HG03442 (cell line): ENCODE results near the gene ARMH1.
A peak's percentile ranks its signal among the peaks of the same experiment; 100 is the strongest.

ENCODE experiments used
- ATAC-seq: cut with Tn5 transposase; IDR thresholded peaks from one replicate; pipeline ENCODE4 v1.9.1; 2021; ENCODE audit warnings: mild to moderate bottlenecking, moderate library complexity; ENCODE audit not compliant: unreplicated experiment

The ARMH1 gene

GRCh38 chr1:44643721-44644334 lies 30.7 kb upstream of the ARMH1 start:
- no peak for ATAC-seq

DNA sequence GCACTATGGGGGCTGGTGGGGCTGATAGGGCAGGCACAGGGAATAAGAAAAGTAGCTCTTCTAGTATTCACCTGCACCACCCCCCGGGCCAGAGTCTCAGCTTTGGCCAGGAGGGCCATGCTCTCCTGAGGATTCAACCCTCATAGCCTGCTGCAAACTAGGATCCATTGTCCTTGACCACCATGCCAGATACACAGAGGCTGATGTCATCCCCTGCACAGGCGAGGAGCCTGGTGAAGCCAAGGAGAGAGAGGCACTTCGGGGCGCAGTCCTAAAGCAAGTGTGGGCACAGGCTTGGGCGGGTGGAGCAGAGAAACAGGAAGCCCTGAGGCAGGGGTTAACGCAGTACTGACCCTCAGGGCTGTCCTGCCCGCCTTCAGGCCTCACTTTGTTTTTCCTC lies 29.7 kb upstream of the ARMH1 start:
- ATAC-seq: no peak

DNA sequence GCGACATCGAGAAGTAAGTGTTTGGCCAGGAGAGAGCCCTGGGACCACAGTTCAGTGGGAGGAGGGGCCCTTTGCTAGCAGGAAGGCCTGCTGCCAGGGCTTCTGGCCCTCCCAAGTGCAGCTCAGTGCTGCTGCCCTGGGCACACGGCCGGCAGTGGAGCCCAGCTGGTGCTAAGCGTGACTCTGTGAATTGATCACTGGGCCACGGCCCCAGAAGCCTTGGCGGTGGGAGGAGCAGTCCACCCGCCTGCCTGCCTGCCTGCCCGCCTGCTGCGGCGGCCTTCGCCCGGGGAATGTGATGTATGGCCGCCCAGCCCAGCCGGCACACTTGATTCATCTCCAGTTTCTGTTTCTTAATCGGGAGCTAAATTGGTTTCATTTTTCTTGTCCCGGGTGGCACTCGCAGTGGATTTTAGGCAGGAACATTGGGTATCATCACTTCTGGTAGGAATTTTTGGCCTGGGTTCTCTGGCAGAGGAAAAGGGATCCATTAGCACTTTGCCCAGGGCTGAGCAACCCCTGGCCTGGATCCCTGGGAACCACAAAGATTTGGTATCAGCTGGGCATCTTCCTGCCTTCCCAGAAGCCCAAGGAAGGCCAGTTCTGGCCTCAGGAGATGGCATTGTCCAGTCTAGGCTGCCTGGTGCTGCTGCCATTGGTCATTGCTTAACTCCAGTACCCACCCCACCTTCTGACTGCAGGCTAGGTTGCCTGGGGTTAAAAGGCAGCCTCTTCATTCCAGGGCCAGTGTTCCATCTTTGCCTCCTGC lies 28.9 kb upstream of the ARMH1 start:
- no peak for ATAC-seq

DNA sequence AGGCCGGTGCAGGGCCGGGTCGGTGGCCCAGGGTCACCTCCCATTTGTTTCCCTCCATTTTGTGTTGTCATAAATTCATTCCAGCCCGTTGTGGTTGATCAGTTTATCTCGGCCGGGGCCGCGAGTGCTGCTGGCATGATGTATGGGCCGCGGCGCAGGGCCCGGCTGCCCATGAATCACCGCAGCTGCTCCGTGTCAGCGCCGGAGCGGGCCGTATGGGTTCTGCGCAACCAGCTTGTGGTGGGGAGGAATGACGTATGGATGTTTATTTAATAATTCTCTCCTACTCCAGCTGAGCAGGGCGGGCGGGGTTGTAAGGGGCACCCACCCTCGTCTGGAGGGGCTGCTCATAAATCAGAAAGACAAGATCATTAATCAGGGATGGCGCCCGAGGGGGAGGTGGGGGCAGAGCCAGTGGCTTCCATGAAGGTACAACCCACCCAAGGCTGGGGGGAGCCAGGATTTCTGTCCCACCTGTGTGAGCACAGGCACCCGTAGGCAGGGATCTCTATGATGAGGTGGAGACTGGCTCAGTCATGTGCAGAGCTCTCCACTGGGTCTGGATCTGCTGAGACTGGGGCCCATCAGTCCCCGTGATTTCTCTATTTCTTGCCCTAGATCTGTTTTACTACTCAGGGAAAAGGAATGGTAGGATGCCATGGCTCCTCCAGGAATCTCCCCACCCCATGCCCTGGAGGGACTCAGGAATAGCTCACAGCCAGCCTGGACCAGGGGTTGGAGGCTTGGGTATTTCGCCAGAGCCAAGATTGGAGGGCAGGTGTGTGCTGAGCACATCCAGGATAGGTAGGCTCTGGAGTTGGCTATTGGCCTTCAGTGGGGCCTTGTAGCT lies 28.0 kb upstream of the ARMH1 start:
- ATAC-seq: no peak

DNA sequence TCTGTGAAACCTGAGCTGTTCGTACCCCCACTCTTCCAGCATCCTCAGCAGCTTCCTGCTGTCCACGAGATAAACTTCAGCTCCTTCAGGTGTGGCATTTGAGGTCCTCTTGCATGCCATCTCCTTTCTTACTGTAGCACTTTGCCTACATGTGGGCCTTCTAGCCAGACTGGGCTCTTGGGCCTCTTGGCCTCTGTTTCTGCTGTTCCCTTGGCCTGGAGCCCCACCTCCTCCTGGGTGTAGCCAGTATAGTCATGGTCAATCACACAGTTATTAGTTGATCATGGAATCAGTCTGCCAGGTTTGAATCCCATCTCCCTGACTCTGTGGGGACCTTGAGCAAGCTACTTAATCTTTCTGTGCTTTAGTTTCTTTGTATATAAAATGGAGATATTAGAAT lies 26.6 kb upstream of the ARMH1 start:
- no peak for ATAC-seq

- ATAC-seq: no peak
Observed at GRCh38 chr1:44648529-44649250, 25.8 kb upstream of the ARMH1 start.

- no peak for ATAC-seq
Observed at GRCh38 chr1:44649788-44650158, 24.7 kb upstream of the ARMH1 start.

DNA sequence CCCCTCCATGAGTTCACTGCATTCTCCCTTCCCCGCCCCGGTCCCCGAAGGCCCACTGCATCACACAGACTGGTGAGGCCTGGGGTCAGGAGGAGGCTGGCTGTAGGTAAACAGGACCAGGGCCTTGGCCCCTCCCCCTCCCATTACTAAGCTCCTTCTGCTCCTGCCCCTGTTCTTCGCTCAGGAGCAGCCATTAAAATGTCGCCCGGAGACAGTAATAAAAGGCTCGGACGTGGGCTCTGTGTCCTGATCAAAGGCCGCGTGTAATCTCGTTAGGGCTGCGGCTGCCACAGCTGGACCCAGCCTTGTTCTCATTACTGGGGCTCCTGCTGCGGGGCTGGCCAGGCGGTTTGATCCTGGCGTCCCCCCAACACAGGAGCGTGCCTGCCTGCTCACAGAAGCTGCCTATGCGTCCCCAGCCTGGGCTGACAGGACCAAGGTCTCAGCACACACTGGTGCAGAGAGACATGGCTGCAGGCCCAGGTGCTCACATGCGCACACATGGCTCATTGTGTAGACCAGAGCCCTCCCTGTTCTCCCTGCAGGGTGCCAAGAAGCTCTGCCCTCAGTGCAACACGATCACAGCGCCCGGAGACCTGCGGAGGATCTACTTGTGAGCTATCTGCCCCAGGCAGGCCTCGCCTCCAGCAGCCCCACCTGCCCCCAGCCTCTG lies 24.2 kb upstream of the ARMH1 start:
- ATAC-seq: no peak

- ATAC-seq: no peak
Observed at GRCh38 chr1:44651069-44651468, 23.4 kb upstream of the ARMH1 start.

- peak; percentile 59 for ATAC-seq
Observed at GRCh38 chr1:44652445-44653106, 21.9 kb upstream of the ARMH1 start.

- ATAC-seq: no peak
Observed at GRCh38 chr1:44653107-44653964, 21.2 kb upstream of the ARMH1 start.

- no peak for ATAC-seq
Observed at GRCh38 chr1:44654621-44655187, 19.8 kb upstream of the ARMH1 start.

GRCh38 chr1:44655609-44656008 lies 18.9 kb upstream of the ARMH1 start:
- ATAC-seq: no peak

DNA sequence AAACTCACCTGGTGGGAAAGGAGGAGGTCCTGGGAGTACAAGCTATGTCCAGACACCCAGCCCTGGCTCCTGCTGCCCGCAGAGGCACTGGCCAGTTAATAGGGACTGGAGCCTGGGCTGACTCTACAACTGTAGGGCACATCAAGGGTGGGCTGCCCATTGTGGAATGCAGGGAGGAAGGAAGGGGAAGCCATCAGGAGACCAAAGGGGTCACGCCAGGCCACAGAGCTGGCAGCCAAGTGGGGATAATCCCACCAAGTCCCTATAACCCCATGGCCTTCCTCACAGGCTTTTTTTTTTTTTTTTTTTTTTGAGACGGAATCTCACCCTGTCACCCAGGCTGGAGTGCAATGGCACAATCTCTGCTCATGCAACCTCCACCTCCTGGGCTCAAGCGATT lies 14.9 kb upstream of the ARMH1 start:
- ATAC-seq: no peak

DNA sequence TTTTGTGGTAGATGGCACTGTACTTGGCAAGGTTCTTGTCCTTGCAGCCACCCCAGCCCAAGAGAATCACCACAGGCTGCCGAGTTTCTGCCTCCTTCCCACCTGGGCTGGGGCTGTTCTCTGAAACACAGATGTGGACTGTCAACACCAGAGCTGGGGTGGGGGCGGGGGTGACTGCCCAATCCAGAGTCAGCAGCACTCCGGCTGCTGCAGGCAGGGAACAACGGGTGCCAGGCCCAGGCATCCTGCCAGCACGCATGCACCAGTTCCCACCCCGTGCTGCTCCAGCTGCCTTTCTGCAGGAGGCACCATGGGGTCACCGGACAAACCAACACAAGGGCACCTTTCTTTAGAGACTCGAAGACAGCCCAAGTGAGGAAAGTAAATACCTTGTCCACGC lies 14.3 kb upstream of the ARMH1 start:
- ATAC-seq: no peak

DNA sequence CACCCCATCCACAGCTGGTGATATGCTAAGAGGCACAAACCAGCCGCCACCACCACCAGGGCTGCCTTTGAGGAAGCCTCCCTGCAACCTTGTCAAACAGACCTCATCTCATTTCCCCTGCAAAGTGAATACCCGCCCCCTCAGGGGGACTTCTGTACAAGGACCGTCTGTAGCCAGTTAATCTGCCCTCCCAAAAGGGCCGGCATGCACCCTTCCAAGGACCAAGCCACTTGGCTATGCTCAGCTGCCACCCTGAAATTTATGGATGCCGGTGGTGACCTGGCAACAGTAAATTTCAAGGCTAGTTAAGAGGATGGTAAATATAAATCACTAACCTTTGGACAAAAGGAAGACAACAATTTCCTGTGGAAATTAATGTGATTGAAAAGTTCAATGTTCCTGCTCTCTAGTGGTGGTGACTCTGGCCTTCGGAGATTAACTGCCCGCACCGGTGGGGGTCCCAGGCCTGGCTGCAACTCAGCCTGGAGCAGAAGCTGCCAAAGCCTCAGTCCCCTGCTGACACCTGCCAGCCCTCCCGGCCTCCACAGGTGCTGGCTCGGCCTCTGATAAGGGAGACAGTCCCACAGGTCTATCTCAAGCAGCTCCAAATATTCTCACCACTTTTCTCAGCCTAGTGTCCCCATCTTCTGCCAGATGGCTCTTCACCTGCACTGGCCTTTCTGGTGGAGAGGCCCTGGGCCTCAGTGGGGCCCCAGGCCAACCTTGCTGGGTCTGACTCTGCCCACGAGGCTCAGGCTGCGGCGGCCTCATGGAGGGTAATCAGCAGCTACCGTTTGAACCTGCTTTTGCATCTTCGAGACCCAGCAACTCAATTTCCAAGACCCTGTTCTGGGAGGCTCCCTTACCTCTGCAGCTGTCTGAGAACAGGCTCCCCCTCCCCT lies 12.5 kb upstream of the ARMH1 start:
- no peak for ATAC-seq

GRCh38 chr1:44662683-44663030 lies 11.9 kb upstream of the ARMH1 start:
- ATAC-seq: no peak

GRCh38 chr1:44663417-44663816 lies 11.1 kb upstream of the ARMH1 start:
- no peak for ATAC-seq
